Endothelial cell of umbilical vein (primary cell): ENCODE measurements around the gene TPRG1L. TPM values are rescaled to one million over a fixed set of nuclear protein-coding genes. Genes with fewer than 3 reads are reported as not detected.

Experiments used
- BruUV-seq: library from RNA; stranded (reverse); fragments of 400-500 nt; replicated peaks from 2 replicates; lab custom pipeline; 2021; lab: Mats Ljungman, UMichigan
- CTCF ChIA-PET: fragments of 300-600, 350-600 bp; sonication (Branson Sonifier 250); formaldehyde crosslinking; loops from one replicate; lab custom pipeline; 2021; ENCODE audit warnings: antibody characterized with exemption, inconsistent platforms; lab: Charles Lee
- POLR2A ChIA-PET: fragments of 300-600, 350-600 bp; sonication (Branson Sonifier 250); formaldehyde crosslinking; loops from one replicate; lab custom pipeline; 2021; ENCODE audit warnings: antibody characterized with exemption, inconsistent platforms; lab: Charles Lee
- DNase-seq: peaks from one replicate; pipeline ENCODE4 v3.0.0-alpha.2; 2011; ENCODE audit warnings: low read depth, low spot score
- FAIRE-seq: peaks from 2 replicates; lab custom pipeline; 2011; peaks lifted over from hg19 to GRCh38; lab: Jason Lieb, UNC
- H2AFZ ChIP-seq: 2 replicates; pipeline ENCODE4 v1.6.0; 2012; ENCODE audit warnings: low read depth, low read length, control low read depth, inconsistent platforms
- H3K27ac ChIP-seq: 2 replicates; pipeline ENCODE4 v1.5.1; 2011; ENCODE audit warnings: low read depth, mild to moderate bottlenecking, control low read depth, low read length, moderate library complexity; ENCODE audit not compliant: insufficient read depth
- H3K27me3 ChIP-seq, 2 experiments: 2 replicates each; pipeline versions ENCODE4 v1.6.0 to v1.6.1; 2011; ENCODE audit warnings: low read length in 2 of 2, mixed read lengths in 1 of 2; ENCODE audit not compliant: control insufficient read depth in 2 of 2, insufficient read depth in 2 of 2
- H3K36me3 ChIP-seq, 2 experiments: 2 replicates in 1 of 2; 3 replicates in 1 of 2; pipeline ENCODE4 v1.5.1; 2011; ENCODE audit warnings: low read length in 2 of 2, mild to moderate bottlenecking in 1 of 2, moderate library complexity in 1 of 2; ENCODE audit not compliant: control insufficient read depth in 2 of 2, insufficient read depth in 2 of 2; ENCODE audit errors: extremely low read depth in 1 of 2
- H3K4me1 ChIP-seq: 3 replicates; pipeline ENCODE4 v1.5.1; 2011; ENCODE audit warnings: mild to moderate bottlenecking, low read length; ENCODE audit not compliant: control insufficient read depth, insufficient read depth; ENCODE audit errors: extremely low read depth
- H3K4me2 ChIP-seq: 2 replicates; pipeline ENCODE4 v1.6.1; 2011; ENCODE audit warnings: low read length, control low read depth, mixed read lengths; ENCODE audit not compliant: insufficient read depth
- H3K4me3 ChIP-seq, 3 experiments: fragments of 200-600 bp in 1 of 3; sonication (generic), shearing (Covaris generic) in 1 of 3; replicated peaks in 1 of 3; 2 replicates each; pipeline ENCODE4 v1.5.1; 2011 to 2016; ENCODE audit warnings: control low read depth in 3 of 3, low read length in 3 of 3, mild to moderate bottlenecking in 2 of 3, inconsistent platforms in 1 of 3, low read depth in 1 of 3, moderate library complexity in 1 of 3; ENCODE audit not compliant: insufficient read depth in 1 of 3
- H3K79me2 ChIP-seq: 2 replicates; pipeline ENCODE4 v1.6.0; 2012; ENCODE audit warnings: low read length, inconsistent platforms; ENCODE audit not compliant: control insufficient read depth, insufficient read depth
- H3K9ac ChIP-seq: replicated peaks from 2 replicates; pipeline ENCODE3; 2011; ENCODE audit warnings: low read length, control low read depth; ENCODE audit not compliant: insufficient read depth; ENCODE audit errors: extremely low read depth
- H3K9me1 ChIP-seq: replicated peaks from 3 replicates; pipeline ENCODE4 v1.6.0; 2011; ENCODE audit warnings: mild to moderate bottlenecking, low read length; ENCODE audit not compliant: control insufficient read depth, insufficient read depth; ENCODE audit errors: extremely low read depth
- H3K9me3 ChIP-seq: replicated peaks from 2 replicates; pipeline ENCODE4 v1.5.1; 2012; ENCODE audit warnings: low read length, inconsistent platforms; ENCODE audit not compliant: control insufficient read depth, insufficient read depth
- H4K20me1 ChIP-seq: replicated peaks from 2 replicates; pipeline ENCODE3; 2011; ENCODE audit warnings: mild to moderate bottlenecking, low read length; ENCODE audit not compliant: control insufficient read depth, insufficient read depth; ENCODE audit errors: extremely low read depth
- CTCF ChIP-seq, 2 donors: IDR thresholded peaks; 1 replicate in 1 of 2; 2 replicates in 1 of 2; pipeline ENCODE4 v1.5.1; 2011; ENCODE audit warnings: low read length in 2 of 2, mild to moderate bottlenecking in 2 of 2, moderate library complexity in 2 of 2, control low read depth in 1 of 2, inconsistent platforms in 1 of 2, low read depth in 1 of 2; ENCODE audit not compliant: insufficient read depth in 1 of 2; ENCODE audit errors: extremely low read depth in 1 of 2
- FOS ChIP-seq: IDR thresholded peaks from 2 replicates; pipeline ENCODE4 v1.6.1; 2011; ENCODE audit warnings: mild to moderate bottlenecking, low read length, moderate library complexity, borderline replicate concordance; ENCODE audit not compliant: insufficient read depth
- GATA2 ChIP-seq: IDR thresholded peaks from 2 replicates; pipeline ENCODE4 v1.7.0; 2011; ENCODE audit warnings: low read depth, mild to moderate bottlenecking, moderate library complexity, mixed read lengths, low read length; ENCODE audit not compliant: insufficient read length, insufficient read depth
- JUN ChIP-seq: IDR thresholded peaks from 2 replicates; pipeline ENCODE4 v1.6.1; 2011; ENCODE audit warnings: borderline replicate concordance, low read depth; ENCODE audit not compliant: insufficient read length, insufficient read depth
- MYC ChIP-seq: IDR thresholded peaks from one replicate; pipeline ENCODE4 v1.6.1; 2011; ENCODE audit warnings: mild to moderate bottlenecking, low read depth, low read length
- POLR2A ChIP-seq: IDR thresholded peaks from 2 replicates; pipeline ENCODE4 v1.6.1; 2012; ENCODE audit warnings: low read depth, mild to moderate bottlenecking, control low read depth, low read length
- dilution Hi-C: fragments of 300-500 bp; cut with MboI; formaldehyde crosslinking; loops from one replicate; pipeline ENCODE4 v1.15.0; 2019; ENCODE audit warnings: low sequenced_read_pairs; ENCODE audit not compliant: extremely low pct_ligation_motif_present
- intact Hi-C: fragments of 100-400 bp; cut with micrococcal nuclease; formaldehyde crosslinking; loops from one replicate; pipeline ENCODE4 v1.10.0; 2022
- polyA plus RNA-seq, 4 experiments: library from polyadenylated mRNA; depleted of rRNA in 3 of 4; stranded (reverse) in 3 of 4; unstranded in 1 of 4; fragments of >200 nt; gene quantifications; 2 replicates each; pipeline versions ENCODE4 v1.2.1 to v1.2.3, GENCODE V29; 2011 to 2012; ENCODE audit warnings: missing spikeins in 1 of 4
- total RNA-seq: library from RNA; stranded (reverse); gene quantifications from 2 replicates; pipeline ENCODE4 v1.2.3, GENCODE V29; 2021

TPRG1L gene
- total and polyA plus RNA-seq, 2 donors (not counting 3 experiments of a cell fraction or from before 2014, with no cell fraction given): 52.3 to 53.8 TPM

- no peak overlapping the region for H2AFZ ChIP-seq
- H3K27ac ChIP-seq: no peak overlapping the region
- no peak overlapping the region for H3K4me3 ChIP-seq
- CTCF ChIA-PET: no interaction called here
- POLR2A ChIA-PET: no interaction called here
- H3K9ac ChIP-seq: no peak overlapping the region
- H3K36me3 ChIP-seq: peaks cover 0 to 40% of the 10 kb centered on the region in 2 experiments
- FAIRE-seq: no peak
- H3K4me1 ChIP-seq: no peaks in the 10 kb centered on the region
- no peaks in the 10 kb centered on the region for H4K20me1 ChIP-seq
- dilution Hi-C loops (no loop called here), intact Hi-C loops (no loop called here)
- BruUV-seq: no TSS peak
- no peaks in the 10 kb centered on the region for H3K9me1 ChIP-seq
- no peak overlapping the region for H3K4me2 ChIP-seq
- no peaks in the 10 kb centered on the region for H3K27me3 ChIP-seq
- DNase-seq: no peak
- no peaks in the 10 kb centered on the region for H3K9me3 ChIP-seq
- no peak for TF ChIP-seq MYC
- TF ChIP-seq FOS: no peak
- TF ChIP-seq POLR2A: no peak
- TF ChIP-seq JUN: no peak
- TF ChIP-seq GATA2: no peak
- TF ChIP-seq CTCF (IDR thresholded peaks at IDR 0.05; ENCODE audit: extremely low read depth in 1 of 2, insufficient read depth in 1 of 2, low read depth in 1 of 2, low read length in 2 of 2): no peak
- no peaks in the 10 kb centered on the region for H3K79me2 ChIP-seq
Observed at GRCh38 chr1:3633344-3634058, 8.7 kb downstream of the TPRG1L start.
